Left lung (tissue), 10 donors: ENCODE measurements around the gene PAFAH1B1. TPM values are rescaled to one million over a fixed set of nuclear protein-coding genes. Genes with fewer than 3 reads are reported as not detected.

Experiments used
- ATAC-seq: fragments of 200-7000 bp; cut with Tn5 transposase; one replicate; pipeline ENCODE4 v1.9.1; 2020; ENCODE audit warnings: moderate library complexity
- DNase-seq, 4 donors: peaks; one replicate each; pipeline ENCODE4 v3.0.0-alpha.2; 2013 to 2020
- H3K27ac ChIP-seq, 2 donors: fragments of 200-600 bp; sonication (generic) in 1 of 2; one replicate each; pipeline versions ENCODE4 v1.5.0 to v1.8.0; 2020 to 2021
- H3K27me3 ChIP-seq, 2 donors: fragments of 200-600 bp; sonication (generic) in 1 of 2; one replicate each; pipeline versions ENCODE4 v1.5.0 to v1.8.0; 2020 to 2021
- H3K36me3 ChIP-seq, 2 donors: fragments of 200-600 bp; sonication (generic) in 1 of 2; one replicate each; pipeline versions ENCODE4 v1.5.0 to v1.8.0; 2020 to 2021
- H3K4me1 ChIP-seq, 2 donors: fragments of 200-600 bp; one replicate each; pipeline ENCODE4 v1.8.0; 2021
- H3K4me3 ChIP-seq, 2 donors: fragments of 200-600 bp; sonication (generic) in 1 of 2; one replicate each; pipeline versions ENCODE4 v1.5.0 to v1.8.0; 2020 to 2021; ENCODE audit warnings: mild to moderate bottlenecking in 1 of 2
- H3K9me3 ChIP-seq, 2 donors: fragments of 200-600 bp; sonication (generic) in 1 of 2; one replicate each; pipeline versions ENCODE4 v1.5.0 to v1.8.0; 2020 to 2021
- CTCF ChIP-seq, 2 donors: fragments of 200-600 bp; sonication (generic) in 1 of 2; IDR thresholded peaks; one replicate each; pipeline versions ENCODE4 v1.5.0 to v1.8.0; 2021; ENCODE audit warnings: antibody characterized with exemption in 2 of 2
- intact Hi-C, 2 donors: fragments of 100-400 bp; cut with DNase I; formaldehyde crosslinking; loops; one replicate each; pipeline versions ENCODE4 v1.11.2 to v1.14.2; 2022
- polyA plus RNA-seq, 6 donors: library from polyadenylated mRNA; unstranded; fragments of 120-200 nt; gene quantifications; one replicate each; pipeline ENCODE4 v1.2.1, GENCODE V29; 2013; ENCODE audit not compliant: insufficient read length in 6 of 6
- total RNA-seq, 2 donors: library from RNA; stranded (reverse); fragmentation: NEBNext Ultra II Directional; extraction: Animal tissue kit (Norgen Biotek cat#: 25700); gene quantifications; one replicate each; pipeline ENCODE4 v1.2.1, GENCODE V29; 2021
- donor health status: DM: no; HTN: yes; CAD: no.
- donor health status: DM: no; HTN: no; CAD: no.

Gene PAFAH1B1
- total and polyA plus RNA-seq, 8 donors: 135 to 188 (median 151) TPM

- H3K27me3 ChIP-seq: no peaks in the 10 kb centered on the region
- H3K4me3 ChIP-seq: no peak overlapping the region
- H3K9me3 ChIP-seq: no peaks in the 10 kb centered on the region
- ATAC-seq: no peak
- no peak overlapping the region for H3K27ac ChIP-seq
- no peak for DNase-seq
- peaks cover 0 to 36% of the 10 kb centered on the region in 2 donors for H3K36me3 ChIP-seq
- H3K4me1 ChIP-seq: peaks cover 0 to 45% of the 10 kb centered on the region in 2 donors
- TF ChIP-seq CTCF (IDR thresholded peaks at IDR 0.05): no peak
- intact Hi-C loops: no loop called here
Measured at GRCh38 chr17:2635675-2636074, 42.2 kb downstream of the PAFAH1B1 start.

GRCh38 chr17:2636169-2636930, 42.9 kb downstream of the PAFAH1B1 start:
- H3K4me1 ChIP-seq: peaks cover 0 to 39% of the 10 kb centered on the region in 2 donors
- DNase-seq (no peak), ATAC-seq (no peak)
- H3K27ac ChIP-seq: no peak overlapping the region
- no peaks in the 10 kb centered on the region for H3K27me3 ChIP-seq
- TF ChIP-seq CTCF (IDR thresholded peaks at IDR 0.05): no peak
- intact Hi-C loops: no loop called here
- H3K4me3 ChIP-seq: no peak overlapping the region
- H3K36me3 ChIP-seq: peaks cover 0 to 43% of the 10 kb centered on the region in 2 donors
- H3K9me3 ChIP-seq: no peaks in the 10 kb centered on the region

GRCh38 chr17:2637422-2637821, 44.0 kb downstream of the PAFAH1B1 start:
- ATAC-seq: no peak
- peaks cover 0 to 53% of the 10 kb centered on the region in 2 donors for H3K36me3 ChIP-seq

GRCh38 chr17:2644971-2645370, 51.5 kb downstream of the PAFAH1B1 start:
- peaks cover 0 to 2% of the 10 kb centered on the region in 2 donors for H3K4me1 ChIP-seq
- no peak for ATAC-seq

More at GRCh38 chr17:2637422-2637821, 44.0 kb downstream of the PAFAH1B1 start:
- TF ChIP-seq CTCF (IDR thresholded peaks at IDR 0.05): no peak
- peaks cover 0 to 37% of the 10 kb centered on the region in 2 donors for H3K4me1 ChIP-seq
- intact Hi-C loops: no loop called here
- no peaks in the 10 kb centered on the region for H3K9me3 ChIP-seq
- no peak for DNase-seq
- no peak overlapping the region for H3K27ac ChIP-seq
- no peak overlapping the region for H3K4me3 ChIP-seq
- no peaks in the 10 kb centered on the region for H3K27me3 ChIP-seq

More at GRCh38 chr17:2644971-2645370, 51.5 kb downstream of the PAFAH1B1 start:
- peaks cover 0 to 58% of the 10 kb centered on the region in 2 donors for H3K36me3 ChIP-seq
- TF ChIP-seq CTCF (IDR thresholded peaks at IDR 0.05): no peak
- intact Hi-C loops: no loop called here
- no peak for DNase-seq
- H3K27ac ChIP-seq: no peak overlapping the region
- H3K4me3 ChIP-seq: no peak overlapping the region
- no peaks in the 10 kb centered on the region for H3K9me3 ChIP-seq
- H3K27me3 ChIP-seq: no peaks in the 10 kb centered on the region
